Measurements from ENCODE around the gene GPRASP3.

DNA sequence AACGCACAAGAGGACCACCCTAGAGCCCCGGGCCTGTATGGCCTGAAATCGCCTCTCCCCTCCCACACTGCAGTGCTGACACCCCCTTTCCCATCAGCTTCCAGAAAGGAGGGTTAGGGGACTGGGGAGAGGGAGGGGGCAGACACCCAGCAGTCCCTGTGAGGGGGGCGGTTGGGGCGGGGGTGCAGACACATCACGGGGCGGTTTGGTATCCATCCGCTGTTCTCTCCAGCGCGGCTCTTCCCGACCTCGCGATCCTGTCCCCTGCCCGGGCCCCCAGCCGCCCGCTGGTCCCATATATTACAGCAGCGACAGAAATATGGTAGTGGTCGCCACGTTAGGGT, 8.7 kb upstream of the GPRASP3 start:
- TF ChIP-seq POLR2AphosphoS5 (IDR thresholded peaks at IDR 0.05) (no peak), EP300 (IDR thresholded peaks at IDR 0.05) (no peak)
- TF ChIP-seq, protein P1, sequence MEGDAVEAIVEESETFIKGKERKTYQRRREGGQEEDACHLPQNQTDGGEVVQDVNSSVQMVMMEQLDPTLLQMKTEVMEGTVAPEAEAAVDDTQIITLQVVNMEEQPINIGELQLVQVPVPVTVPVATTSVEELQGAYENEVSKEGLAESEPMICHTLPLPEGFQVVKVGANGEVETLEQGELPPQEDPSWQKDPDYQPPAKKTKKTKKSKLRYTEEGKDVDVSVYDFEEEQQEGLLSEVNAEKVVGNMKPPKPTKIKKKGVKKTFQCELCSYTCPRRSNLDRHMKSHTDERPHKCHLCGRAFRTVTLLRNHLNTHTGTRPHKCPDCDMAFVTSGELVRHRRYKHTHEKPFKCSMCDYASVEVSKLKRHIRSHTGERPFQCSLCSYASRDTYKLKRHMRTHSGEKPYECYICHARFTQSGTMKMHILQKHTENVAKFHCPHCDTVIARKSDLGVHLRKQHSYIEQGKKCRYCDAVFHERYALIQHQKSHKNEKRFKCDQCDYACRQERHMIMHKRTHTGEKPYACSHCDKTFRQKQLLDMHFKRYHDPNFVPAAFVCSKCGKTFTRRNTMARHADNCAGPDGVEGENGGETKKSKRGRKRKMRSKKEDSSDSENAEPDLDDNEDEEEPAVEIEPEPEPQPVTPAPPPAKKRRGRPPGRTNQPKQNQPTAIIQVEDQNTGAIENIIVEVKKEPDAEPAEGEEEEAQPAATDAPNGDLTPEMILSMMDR (IDR thresholded peaks at IDR 0.05), result no peak
